ENCODE data around the gene RAD50.

The RAD50 gene

GRCh38 chr5:132679717-132680380, 123.1 kb downstream of the RAD50 start:
- TF ChIP-seq CTCF (IDR thresholded peaks at IDR 0.05; ENCODE audit: low read depth, low read length): no peak
- H3K4me3 ChIP-seq (ENCODE audit: low read depth, low read length): no peak overlapping the region

- no peak overlapping the region for H3K4me3 ChIP-seq (ENCODE audit: low read depth, low read length)
Observed at GRCh38 chr5:132680780-132681475, 124.2 kb downstream of the RAD50 start.

GRCh38 chr5:132681476-132681831, 124.7 kb downstream of the RAD50 start:
- TF ChIP-seq CTCF (IDR thresholded peaks at IDR 0.05; ENCODE audit: low read depth, low read length): no peak
- H3K4me3 ChIP-seq (ENCODE audit: low read depth, low read length): no peak overlapping the region

More at GRCh38 chr5:132680780-132681475, 124.2 kb downstream of the RAD50 start:
- TF ChIP-seq CTCF (IDR thresholded peaks at IDR 0.05; ENCODE audit: low read depth, low read length): no peak

- no peak overlapping the region for H3K4me3 ChIP-seq (ENCODE audit: low read depth, low read length)
- TF ChIP-seq CTCF (IDR thresholded peaks at IDR 0.05; ENCODE audit: low read depth, low read length): no peak
Observed at GRCh38 chr5:132681983-132682382, 125.2 kb downstream of the RAD50 start.

- no peak overlapping the region for H3K4me3 ChIP-seq (ENCODE audit: low read depth, low read length)
- TF ChIP-seq CTCF (IDR thresholded peaks at IDR 0.05; ENCODE audit: low read depth, low read length): no peak
Observed at GRCh38 chr5:132684491-132684890, 127.7 kb downstream of the RAD50 start.

GRCh38 chr5:132684922-132685720, 128.3 kb downstream of the RAD50 start:
- no peak overlapping the region for H3K4me3 ChIP-seq (ENCODE audit: low read depth, low read length)
- no peak for TF ChIP-seq CTCF (IDR thresholded peaks at IDR 0.05; ENCODE audit: low read depth, low read length)

GRCh38 chr5:132686193-132686592, 129.4 kb downstream of the RAD50 start:
- no peak for TF ChIP-seq CTCF (IDR thresholded peaks at IDR 0.05; ENCODE audit: low read depth, low read length)
- no peak overlapping the region for H3K4me3 ChIP-seq (ENCODE audit: low read depth, low read length)

Measured in WI38 (cell line).